WI38 (cell line): ENCODE measurements around the gene RHBDL1.

Experiments used
- H3K4me3 ChIP-seq: 2 replicates; pipeline ENCODE4 v1.5.1; 2011; ENCODE audit warnings: low read depth, mild to moderate bottlenecking, control low read depth, low read length
- TF ChIP-seq, protein P1 (sequence below): IDR thresholded peaks from 2 replicates; pipeline ENCODE4 v1.5.1; 2012; ENCODE audit warnings: low read depth, mild to moderate bottlenecking, control low read depth, low read length

Gene RHBDL1

DNA sequence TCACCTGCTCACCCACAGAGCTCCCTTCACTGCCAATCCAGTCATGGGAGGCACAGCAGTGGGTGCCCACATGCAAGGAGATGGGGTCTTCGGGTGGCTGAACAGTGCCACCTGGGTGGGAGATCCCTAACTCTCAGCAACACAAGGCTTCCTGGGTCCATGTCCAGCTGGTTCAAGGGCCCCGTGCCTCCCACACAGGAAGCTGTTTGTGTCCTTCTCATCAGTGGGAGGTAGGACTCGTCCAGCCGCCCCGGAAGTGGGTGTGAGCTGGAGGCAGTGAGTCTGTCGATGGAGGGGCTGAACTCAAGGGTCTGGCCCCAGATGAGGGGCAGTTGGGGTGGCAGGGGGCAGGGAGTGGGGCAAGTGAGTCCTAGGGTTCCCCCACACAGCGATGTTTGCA lies 28.6 kb downstream of the RHBDL1 start:
- TF ChIP-seq, protein P1, sequence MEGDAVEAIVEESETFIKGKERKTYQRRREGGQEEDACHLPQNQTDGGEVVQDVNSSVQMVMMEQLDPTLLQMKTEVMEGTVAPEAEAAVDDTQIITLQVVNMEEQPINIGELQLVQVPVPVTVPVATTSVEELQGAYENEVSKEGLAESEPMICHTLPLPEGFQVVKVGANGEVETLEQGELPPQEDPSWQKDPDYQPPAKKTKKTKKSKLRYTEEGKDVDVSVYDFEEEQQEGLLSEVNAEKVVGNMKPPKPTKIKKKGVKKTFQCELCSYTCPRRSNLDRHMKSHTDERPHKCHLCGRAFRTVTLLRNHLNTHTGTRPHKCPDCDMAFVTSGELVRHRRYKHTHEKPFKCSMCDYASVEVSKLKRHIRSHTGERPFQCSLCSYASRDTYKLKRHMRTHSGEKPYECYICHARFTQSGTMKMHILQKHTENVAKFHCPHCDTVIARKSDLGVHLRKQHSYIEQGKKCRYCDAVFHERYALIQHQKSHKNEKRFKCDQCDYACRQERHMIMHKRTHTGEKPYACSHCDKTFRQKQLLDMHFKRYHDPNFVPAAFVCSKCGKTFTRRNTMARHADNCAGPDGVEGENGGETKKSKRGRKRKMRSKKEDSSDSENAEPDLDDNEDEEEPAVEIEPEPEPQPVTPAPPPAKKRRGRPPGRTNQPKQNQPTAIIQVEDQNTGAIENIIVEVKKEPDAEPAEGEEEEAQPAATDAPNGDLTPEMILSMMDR: no peak
- no peak overlapping the region for H3K4me3 ChIP-seq

DNA sequence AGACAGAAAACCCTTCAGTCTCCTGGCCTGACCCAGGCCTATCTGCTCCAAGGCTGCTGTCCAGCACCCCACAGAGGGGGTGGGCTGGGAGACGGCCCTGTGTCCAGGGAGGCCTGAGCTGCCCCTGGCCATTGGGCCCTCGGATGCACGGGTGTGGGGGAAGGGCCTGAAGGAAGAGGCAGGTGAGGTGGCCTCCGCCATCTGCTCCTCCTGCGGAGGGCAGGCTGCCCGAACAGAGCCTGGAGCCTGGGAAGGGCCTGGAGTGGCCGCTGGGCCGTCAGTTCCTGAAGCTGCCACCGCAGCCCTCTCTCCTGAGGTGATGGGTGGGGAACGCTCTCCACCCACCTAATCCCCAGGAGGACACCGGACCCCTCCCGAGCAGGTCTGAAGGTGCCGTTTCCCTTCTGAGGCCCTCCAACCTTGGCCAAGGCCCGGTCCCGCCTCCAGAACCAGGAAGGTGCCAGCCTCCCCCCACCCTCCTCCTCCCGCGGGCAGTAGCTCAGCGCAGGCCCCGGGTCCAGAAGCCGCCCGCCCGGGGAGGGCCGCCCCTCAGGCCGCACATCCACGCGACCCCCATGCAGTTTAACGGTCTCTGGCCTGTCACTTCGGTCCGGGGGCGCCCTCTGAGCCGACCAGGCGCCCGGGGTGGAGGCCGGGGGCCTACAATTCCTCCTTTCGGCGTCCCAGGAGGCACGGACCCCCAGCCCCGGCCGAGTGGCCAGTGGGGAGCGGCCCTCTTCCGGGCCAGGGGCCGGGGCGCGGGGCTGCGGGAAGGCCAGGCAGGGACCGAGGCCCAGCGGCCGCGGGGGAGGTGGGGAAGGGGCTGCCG lies 29.3 kb downstream of the RHBDL1 start:
- no peak overlapping the region for H3K4me3 ChIP-seq
- TF ChIP-seq, protein P1: no peak

DNA sequence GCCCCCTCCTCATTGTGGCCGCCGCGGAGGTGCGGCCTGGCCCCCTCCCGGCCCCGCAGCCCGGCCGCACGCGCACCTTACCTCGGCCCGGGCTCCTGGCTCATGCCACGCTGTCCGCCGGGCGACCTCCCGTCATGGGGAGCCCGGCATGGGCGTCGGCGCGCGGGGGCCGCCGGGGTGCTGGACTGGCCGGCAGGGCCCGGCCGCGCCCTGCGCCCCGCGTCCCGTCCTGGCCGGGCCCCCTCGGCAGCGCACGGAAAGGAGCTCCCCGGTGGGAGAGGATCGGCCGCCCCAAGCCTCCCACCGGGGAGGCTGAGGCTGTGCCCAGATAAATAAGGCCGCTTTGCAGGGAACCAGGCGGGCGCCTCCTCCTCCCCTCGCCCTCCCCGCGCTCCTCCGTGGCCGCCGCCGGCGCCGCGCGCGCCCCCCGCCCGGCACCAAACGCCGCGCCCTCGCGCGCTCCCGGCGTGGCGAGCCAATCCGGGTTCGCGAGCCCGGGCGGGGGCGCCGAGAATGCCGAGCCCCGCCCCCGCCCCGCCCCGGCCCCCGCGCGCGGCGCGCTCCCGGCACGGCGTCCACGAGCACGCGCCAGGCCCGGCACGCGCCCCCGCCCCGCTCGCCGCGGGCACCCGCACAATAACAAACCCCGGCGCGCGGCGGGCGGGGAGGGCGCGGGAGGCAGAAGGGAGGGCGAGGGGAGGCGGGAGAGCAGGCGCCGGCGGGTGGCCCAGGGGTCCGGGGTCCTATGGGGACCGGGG lies 30.1 kb downstream of the RHBDL1 start, which contains the start of gene FBXL16:
FBXL16 (minus strand) TSS at position 371 of the 758 bp plus-strand sequence. CDS start 8,396 bp downstream, outside the sequence.
- H3K4me3 ChIP-seq: no peak within 1 kb of the TSS
- TF ChIP-seq, protein P1: no peak

DNA sequence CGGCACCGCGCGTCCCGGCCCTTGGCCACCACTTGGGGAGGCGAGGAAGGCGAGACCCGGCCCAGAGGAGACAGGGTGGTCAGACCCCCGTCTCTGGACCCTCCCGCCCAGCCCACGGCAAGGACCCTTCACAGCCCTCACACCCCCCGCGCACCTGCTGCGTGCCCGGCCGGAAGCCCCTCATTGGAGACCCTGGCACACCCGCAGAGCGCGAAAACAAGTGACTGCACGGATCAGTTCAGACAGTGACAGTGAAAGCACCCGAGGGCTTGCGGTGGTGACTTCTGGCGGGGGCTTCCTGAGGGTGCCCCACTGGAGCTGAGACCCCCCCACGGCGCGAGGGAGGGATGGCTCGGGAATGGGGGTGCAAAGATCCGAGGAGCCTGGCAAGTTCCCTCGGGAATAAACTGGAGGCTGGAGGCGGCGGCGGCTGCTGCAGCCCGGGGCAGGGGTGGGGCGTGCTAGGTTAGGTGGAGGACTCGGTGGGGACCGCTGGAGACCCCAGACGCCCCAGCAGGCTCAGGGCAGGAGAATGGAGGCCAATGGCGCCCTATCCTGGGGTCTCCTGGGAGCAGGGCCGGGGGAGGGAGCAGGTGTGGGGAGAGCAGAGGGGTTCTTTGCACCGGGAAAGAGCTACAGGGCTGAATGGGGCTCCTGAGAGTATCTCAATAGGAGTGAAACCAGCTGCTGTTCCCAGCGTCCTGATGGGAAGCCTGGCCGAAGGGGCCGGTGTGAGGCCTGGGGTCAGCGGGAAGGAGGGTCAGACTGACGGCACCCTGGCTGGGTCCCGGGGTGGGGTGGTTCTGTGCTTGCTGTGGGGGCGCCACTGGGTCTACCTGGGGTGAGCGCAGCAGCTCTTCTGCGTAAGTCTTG lies 31.0 kb downstream of the RHBDL1 start:
- no peak overlapping the region for H3K4me3 ChIP-seq
- TF ChIP-seq, protein P1: no peak

DNA sequence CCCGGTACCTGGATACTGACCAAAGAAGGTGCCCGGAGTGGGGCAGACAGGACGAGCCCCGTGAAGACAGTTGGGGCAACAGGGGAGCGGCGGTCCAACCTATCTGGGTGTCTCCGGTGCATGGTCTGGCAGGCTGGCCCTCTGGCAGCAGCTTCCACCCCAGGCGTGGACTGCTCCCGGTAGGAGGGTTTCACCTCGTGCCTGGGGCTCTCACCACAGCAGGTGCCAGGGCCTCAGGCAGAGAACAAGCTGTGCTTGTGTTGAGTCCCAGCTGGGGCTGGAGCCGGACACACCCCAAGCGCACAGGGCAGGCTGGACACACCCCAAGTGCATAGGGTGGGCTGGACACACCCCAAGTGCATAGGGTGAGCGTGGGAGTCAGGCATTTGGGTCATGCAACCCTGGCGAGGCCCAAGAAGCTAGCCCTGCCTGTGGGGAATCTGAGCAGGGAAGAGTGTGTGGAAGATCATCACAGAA lies 31.6 kb downstream of the RHBDL1 start:
- no peak overlapping the region for H3K4me3 ChIP-seq
- TF ChIP-seq, protein P1: no peak

DNA sequence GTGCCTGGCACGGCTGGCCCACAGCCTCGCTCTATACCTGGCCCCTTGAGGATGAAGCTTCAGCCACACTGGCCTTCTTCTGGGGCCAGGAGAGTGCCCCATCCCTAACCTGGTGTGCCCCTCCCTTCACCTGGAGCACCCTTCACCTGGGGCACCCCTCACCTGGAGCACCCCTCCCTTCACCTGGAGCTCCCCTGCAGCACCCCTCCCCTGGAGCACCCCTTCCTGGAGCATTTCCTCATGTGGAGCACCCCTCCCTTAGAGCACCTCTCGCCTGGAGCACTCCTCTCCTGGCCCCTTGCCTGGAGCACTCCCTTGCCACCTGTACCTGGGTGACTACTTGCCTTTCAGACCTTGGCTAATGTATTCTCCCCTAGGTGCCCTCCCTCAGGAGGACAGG lies 32.5 kb downstream of the RHBDL1 start:
- H3K4me3 ChIP-seq: no peak overlapping the region
- TF ChIP-seq, protein P1: no peak
